Colonic mucosa (tissue), 4 donors: ENCODE data around the gene DNAJB12. TPM values are rescaled to one million over a fixed set of nuclear protein-coding genes. Genes with fewer than 3 reads are reported as not detected.

Experiments
- DNase-seq: peaks from one replicate; pipeline ENCODE4 v3.0.0-alpha.2; 2020
- H3K27ac ChIP-seq: fragments of 200-600 bp; one replicate; pipeline ENCODE4 v1.8.0; 2021
- H3K27me3 ChIP-seq: fragments of 200-600 bp; one replicate; pipeline ENCODE4 v1.8.0; 2021
- H3K36me3 ChIP-seq: fragments of 200-600 bp; one replicate; pipeline ENCODE4 v1.8.0; 2021
- H3K4me1 ChIP-seq: fragments of 200-600 bp; one replicate; pipeline ENCODE4 v1.8.0; 2021; ENCODE audit warnings: mild to moderate bottlenecking
- H3K4me3 ChIP-seq: fragments of 200-600 bp; one replicate; pipeline ENCODE4 v1.8.0; 2021
- H3K9ac ChIP-seq, 2 donors: one replicate each; pipeline ENCODE4 v1.7.0; 2013; ENCODE audit warnings: control low read depth in 2 of 2, low read depth in 2 of 2, low read length in 2 of 2
- H3K9me3 ChIP-seq: fragments of 200-600 bp; one replicate; pipeline ENCODE4 v1.8.0; 2021
- CTCF ChIP-seq: fragments of 200-600 bp; IDR thresholded peaks from one replicate; pipeline ENCODE4 v1.8.0; 2022; ENCODE audit warnings: antibody characterized with exemption, mild to moderate bottlenecking
- intact Hi-C: fragments of 100-400 bp; cut with DNase I; formaldehyde crosslinking; loops from one replicate; pipeline ENCODE4 v1.14.1; 2022
- total RNA-seq, 2 donors: library from RNA; stranded (reverse); fragmentation: NEBNext Ultra II Directional in 1 of 2; extraction: Animal tissue kit (Norgen Biotek cat#: 25700) in 1 of 2; gene quantifications; one replicate each; pipeline ENCODE4 v1.2.1, GENCODE V29; 2021
- donor health status: healthy.
- donor health status: DM: no; HTN: no; CAD: no.
- donor health status: DM: no; HTN: no; CAD: no.

Gene DNAJB12
- total RNA-seq, 2 donors from 2014 or later, result 29.4 to 37.9 TPM

GRCh38 chr10:72311667-72312066, 43.1 kb downstream of the DNAJB12 start:
- H3K9me3 ChIP-seq, result no peaks in the 10 kb centered on the region
- no peaks in the 10 kb centered on the region for H3K27me3 ChIP-seq
- intact Hi-C loops, result no loop called here
- H3K36me3 ChIP-seq, result no peaks in the 10 kb centered on the region
- H3K4me1 ChIP-seq, result peaks cover 33% of the 10 kb centered on the region
- no peak overlapping the region for H3K9ac ChIP-seq
- no peak overlapping the region for H3K27ac ChIP-seq
- no peak for TF ChIP-seq CTCF
- no peak overlapping the region for H3K4me3 ChIP-seq
- no peak for DNase-seq

GRCh38 chr10:72310636-72311035, 44.1 kb downstream of the DNAJB12 start:
- DNase-seq, result no peak
- Histone ChIP-seq H3K9ac (peak overlapping the region in 1 of 2 donors; percentile 28), H3K9me3 (no peaks in the 10 kb centered on the region), H3K36me3 (no peaks in the 10 kb centered on the region), H3K4me3 (no peak overlapping the region), H3K27me3 (no peaks in the 10 kb centered on the region), H3K27ac (no peak overlapping the region), H3K4me1 (peaks cover 23% of the 10 kb centered on the region)
- intact Hi-C loops, result no loop called here
- no peak for TF ChIP-seq CTCF

- Histone ChIP-seq H3K9me3 (no peaks in the 10 kb centered on the region), H3K27ac (peak overlapping the region; percentile 93), H3K27me3 (no peaks in the 10 kb centered on the region), H3K4me3 (no peak overlapping the region), H3K36me3 (no peaks in the 10 kb centered on the region), H3K4me1 (peaks cover 23% of the 10 kb centered on the region), H3K9ac (peak overlapping the region in 1 of 2 donors; percentile 58)
- intact Hi-C loops, result no loop called here
- no peak for TF ChIP-seq CTCF
- no peak for DNase-seq
These were observed 44.5 kb downstream of the DNAJB12 start for GRCh38 chr10:72310241-72310633.

- peak overlapping the region; percentile 93 for H3K27ac ChIP-seq
- intact Hi-C loops, result no loop called here
These were observed 45.2 kb downstream of the DNAJB12 start for GRCh38 chr10:72309290-72310240.

More at GRCh38 chr10:72309290-72310240, 45.2 kb downstream of the DNAJB12 start:
- Histone ChIP-seq H3K4me3 (no peak overlapping the region), H3K9ac (peak overlapping the region; percentile 55 to 58), H3K27me3 (no peaks in the 10 kb centered on the region), H3K9me3 (no peaks in the 10 kb centered on the region), H3K4me1 (peaks cover 23% of the 10 kb centered on the region), H3K36me3 (no peaks in the 10 kb centered on the region)
- TF ChIP-seq CTCF, result no peak
- peak; percentile 86 for DNase-seq
